Heart left ventricle (tissue), 13 donors: ENCODE results near the gene CNN3.

Source experiments
- CTCF ChIP-seq, 12 donors: fragments of 200-600 bp; sonication (generic) in 4 of 12; IDR thresholded peaks; one replicate each; pipeline versions ENCODE4 v1.5.0 to v1.8.0; 2018 to 2022; ENCODE audit warnings: antibody characterized with exemption in 12 of 12, mild to moderate bottlenecking in 5 of 12
- POLR2A ChIP-seq, 2 donors: fragments of 450-650 bp; IDR thresholded peaks; one replicate each; pipeline ENCODE4 v1.6.1; 2017; ENCODE audit warnings: antibody characterized with exemption in 2 of 2, mild to moderate bottlenecking in 2 of 2, moderate library complexity in 2 of 2
- donor health status: ischemic (EF 13 %, LVEDD 7.1; RV severe dilation, severe dysfunction).
- donor health status: DM: no; HTN: yes; CAD: no.
- donor health status: DM: no; HTN: no; CAD: no.
- donor health status: ischemic (EF 25% LVEDD 6.9; RV normal size, moderate dysfunction).
- donor health status: ischemic (EF 25% LVEDD 5.7; RV mildly dilated, moderate dysfunction).
- donor health status: ischemic (EF 35%, LVEDD 5.7; RV mildly dilated, moderate dysfunction).
- donor health status: nonischemic (EF 11% LVEDD 7.7; RV severe dilation, severe dysfunction).
- donor health status: DM: yes; HTN: yes; CAD: no.
- donor health status: PGD.
- donor health status: ischemic (EF 29% LVEDD 5.4; RV normal size, mild dysfunction).
- donor health status: nonischemic (EF 23%, LVEDD 6.1; RV moderate dilation, normal function).

- TF ChIP-seq CTCF (IDR thresholded peaks at IDR 0.05) = no peak
- no peak for TF ChIP-seq POLR2A (IDR thresholded peaks at IDR 0.05)
Measured at GRCh38 chr1:94951046-94951445, 24.1 kb upstream of the CNN3 start.
